PC-3 (cell line): Measurements from ENCODE around the gene FRMD5.

ENCODE experiments used
- EZH2 ChIP-seq: fragments of 300-600 bp; sonication (generic); IDR thresholded peaks from one replicate; pipeline ENCODE4 v1.6.1; 2017; ENCODE audit warnings: antibody characterized with exemption, mild to moderate bottlenecking, low read length; ENCODE audit not compliant: unreplicated experiment
- EZH2phosphoT487 ChIP-seq: fragments of 300-600 bp; sonication (generic); IDR thresholded peaks from 2 replicates; pipeline ENCODE4 v1.6.1; 2018; ENCODE audit warnings: mild to moderate bottlenecking, antibody characterized with exemption, low read length, borderline replicate concordance
- TF ChIP-seq, protein P1 (sequence below): fragments of 300-600 bp; sonication (generic); conservative IDR thresholded peaks from 2 replicates; pipeline ENCODE4 v1.5.1; 2017; ENCODE audit warnings: antibody characterized with exemption, low read depth, mild to moderate bottlenecking, low read length

DNA sequence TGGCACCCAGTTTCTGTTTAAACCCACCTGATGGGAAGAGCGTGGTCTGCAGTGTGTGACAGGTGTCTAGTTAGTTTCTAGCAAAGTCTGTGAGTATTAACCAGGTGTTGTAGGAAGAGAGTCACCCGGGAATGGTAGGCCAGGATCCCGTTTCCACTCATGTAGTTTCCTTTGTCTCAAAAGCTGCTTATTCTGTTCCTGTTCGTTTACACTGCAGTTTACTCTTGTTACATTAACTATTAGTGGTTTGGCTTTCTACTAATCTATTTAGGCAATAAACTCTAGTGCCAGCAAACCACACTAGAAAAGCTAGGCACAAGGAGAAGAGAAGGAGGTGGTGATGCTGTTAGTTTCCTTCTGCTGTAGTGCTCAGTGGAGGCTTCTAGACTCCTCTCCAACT lies 335.5 kb downstream of the FRMD5 start:
- no peak for TF ChIP-seq EZH2phosphoT487
- no peak for TF ChIP-seq EZH2
- TF ChIP-seq, protein P1, sequence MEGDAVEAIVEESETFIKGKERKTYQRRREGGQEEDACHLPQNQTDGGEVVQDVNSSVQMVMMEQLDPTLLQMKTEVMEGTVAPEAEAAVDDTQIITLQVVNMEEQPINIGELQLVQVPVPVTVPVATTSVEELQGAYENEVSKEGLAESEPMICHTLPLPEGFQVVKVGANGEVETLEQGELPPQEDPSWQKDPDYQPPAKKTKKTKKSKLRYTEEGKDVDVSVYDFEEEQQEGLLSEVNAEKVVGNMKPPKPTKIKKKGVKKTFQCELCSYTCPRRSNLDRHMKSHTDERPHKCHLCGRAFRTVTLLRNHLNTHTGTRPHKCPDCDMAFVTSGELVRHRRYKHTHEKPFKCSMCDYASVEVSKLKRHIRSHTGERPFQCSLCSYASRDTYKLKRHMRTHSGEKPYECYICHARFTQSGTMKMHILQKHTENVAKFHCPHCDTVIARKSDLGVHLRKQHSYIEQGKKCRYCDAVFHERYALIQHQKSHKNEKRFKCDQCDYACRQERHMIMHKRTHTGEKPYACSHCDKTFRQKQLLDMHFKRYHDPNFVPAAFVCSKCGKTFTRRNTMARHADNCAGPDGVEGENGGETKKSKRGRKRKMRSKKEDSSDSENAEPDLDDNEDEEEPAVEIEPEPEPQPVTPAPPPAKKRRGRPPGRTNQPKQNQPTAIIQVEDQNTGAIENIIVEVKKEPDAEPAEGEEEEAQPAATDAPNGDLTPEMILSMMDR = no peak
